ENCODE measurements around the gene CORO7.

CORO7 gene

GRCh38 chr16:4307215-4308037 lies 109.0 kb downstream of the CORO7 start:
- Mint-ChIP-seq H3K9me3 (no peaks in the 10 kb centered on the region), H3K27me3 (ENCODE audit: low read depth) (peaks cover 4% of the 10 kb centered on the region), H3K36me3 (ENCODE audit: low read depth) (peaks cover 6% of the 10 kb centered on the region), H3K27ac (peak overlapping the region; percentile 97), H3K4me3 (peak overlapping the region; percentile 98), H3K4me1 (ENCODE audit: low read depth) (peaks cover 20% of the 10 kb centered on the region)

GRCh38 chr16:4306470-4307214 lies 109.8 kb downstream of the CORO7 start:
- H3K27ac Mint-ChIP-seq: peak overlapping the region; percentile 97
- H3K9me3 Mint-ChIP-seq: no peaks in the 10 kb centered on the region
- peaks cover 6% of the 10 kb centered on the region for H3K36me3 Mint-ChIP-seq (ENCODE audit: low read depth)
- H3K4me1 Mint-ChIP-seq (ENCODE audit: low read depth): peaks cover 20% of the 10 kb centered on the region
- peaks cover 4% of the 10 kb centered on the region for H3K27me3 Mint-ChIP-seq (ENCODE audit: low read depth)
- peak overlapping the region; percentile 98 for H3K4me3 Mint-ChIP-seq
